ENCODE measurements around the gene MYNN.

MYNN gene

GRCh38 chr3:169809230-169809795 is 36.1 kb downstream of the MYNN start:
- Histone ChIP-seq H3K4me3 (ENCODE audit: low read depth, low read length) (no peak overlapping the region), H3K36me3 (ENCODE audit: control insufficient read depth in 2 of 2, insufficient read depth in 1 of 2, low read length in 2 of 2) (peaks cover 0 to 11% of the 10 kb centered on the region in 2 experiments; a peak in 2 of 3 replicates), H3K27ac (ENCODE audit: extremely low read depth, low read depth, low read length) (no peak overlapping the region), H3K4me1 (ENCODE audit: control insufficient read depth, insufficient read depth, low read length) (no peaks in the 10 kb centered on the region), H3K9me3 (ENCODE audit: control insufficient read depth, insufficient read depth, low read depth, low read length) (no peaks in the 10 kb centered on the region)
- no peak for TF ChIP-seq KLF7 (tag by site-specific recombination; IDR thresholded peaks at IDR 0.05; ENCODE audit: borderline replicate concordance)
- TF ChIP-seq ZNF248 (tag by site-specific recombination; IDR thresholded peaks at IDR 0.05), result no peak
- no peak for TF ChIP-seq OVOL3 (tag by site-specific recombination; IDR thresholded peaks at IDR 0.05)
- no peak for TF ChIP-seq ZNF629 (tag by site-specific recombination; IDR thresholded peaks at IDR 0.05)
- TF ChIP-seq ZNF768 (tag by site-specific recombination; IDR thresholded peaks at IDR 0.05), result no peak
- no peak for TF ChIP-seq ZNF76 (tag by site-specific recombination; IDR thresholded peaks at IDR 0.05; ENCODE audit: borderline replicate concordance, low read depth)
- TF ChIP-seq ZNF423 (tag by site-specific recombination; IDR thresholded peaks at IDR 0.05), result no peak
- TF ChIP-seq ZNF777 (tag by site-specific recombination; IDR thresholded peaks at IDR 0.05; ENCODE audit: borderline replicate concordance), result no peak
- CTCF ChIA-PET, result interaction anchor here (0.6 kb wide), 1 partner anchor 245 kb away, joined by 4 read pairs; no protein-coding TSS in a partner anchor
- POLR2A ChIA-PET, result no interaction called here

- Histone ChIP-seq H3K36me3 (ENCODE audit: control insufficient read depth in 2 of 2, insufficient read depth in 1 of 2, low read length in 2 of 2) (peaks cover 0 to 4% of the 10 kb centered on the region in 2 experiments; a peak in 1 of 3 replicates), H3K4me3 (ENCODE audit: low read depth, low read length) (peak overlapping the region; percentile 61), H3K9me3 (ENCODE audit: control insufficient read depth, insufficient read depth, low read depth, low read length) (no peaks in the 10 kb centered on the region), H3K27ac (ENCODE audit: extremely low read depth, low read depth, low read length) (peak overlapping the region; percentile 80), H3K4me1 (ENCODE audit: control insufficient read depth, insufficient read depth, low read length) (no peaks in the 10 kb centered on the region)
- ChIA-PET CTCF (interaction anchor here (0.6 to 0.7 kb wide), 3 partner anchors 15 to 602 kb away, joined by 3 read pairs; no protein-coding TSS in a partner anchor), POLR2A (interaction anchor here (0.6 to 1.6 kb wide), 5 partner anchors 13 to 368 kb away, joined by 4 to 6 read pairs (median 4); partner anchors contain the start of genes ACTRT3 and MYNN)
- TF ChIP-seq HOXA7 (CRISPR knock-in tag; IDR thresholded peaks at IDR 0.05; ENCODE audit: borderline replicate concordance) (no peak), PATZ1 (tag by site-specific recombination; IDR thresholded peaks at IDR 0.05) (peak; percentile 95), ZNF423 (tag by site-specific recombination; IDR thresholded peaks at IDR 0.05) (0 out of 2 replicates have a peak, but pooled peaks have one; percentile 38), ZBTB10 (tag by site-specific recombination; IDR thresholded peaks at IDR 0.05) (peak; percentile 92), GLI2 (tag by site-specific recombination; IDR thresholded peaks at IDR 0.05; ENCODE audit: borderline replicate concordance, low read depth) (no peak), ZNF214 (tag by site-specific recombination; IDR thresholded peaks at IDR 0.05; ENCODE audit: borderline replicate concordance) (no peak), ZBTB48 (tag by site-specific recombination; IDR thresholded peaks at IDR 0.05) (no peak), ZNF837 (tag by site-specific recombination; IDR thresholded peaks at IDR 0.05) (no peak), EGR2 (tag by site-specific recombination; IDR thresholded peaks at IDR 0.05; ENCODE audit: low read depth) (no peak), ZNF777 (tag by site-specific recombination; IDR thresholded peaks at IDR 0.05; ENCODE audit: borderline replicate concordance) (peak; percentile 72; the same call in 1 of the 2 replicates), ZNF792 (tag by site-specific recombination; IDR thresholded peaks at IDR 0.05) (no peak), ZNF335 (tag by site-specific recombination; conservative IDR thresholded peaks at IDR 0.05) (peak; percentile 43), SP2 (tag by site-specific recombination; IDR thresholded peaks at IDR 0.05) (peak; percentile 43), ZNF24 (tag by site-specific recombination; IDR thresholded peaks at IDR 0.05) (0 out of 2 replicates have a peak, but pooled peaks have one; percentile 16), ZNF558 (tag by site-specific recombination; IDR thresholded peaks at IDR 0.05) (no peak), KLF8 (tag by site-specific recombination; IDR thresholded peaks at IDR 0.05) (no peak), ZNF701 (tag by site-specific recombination; IDR thresholded peaks at IDR 0.05) (no peak), ZNF514 (tag by site-specific recombination; IDR thresholded peaks at IDR 0.05) (no peak), ZNF510 (tag by site-specific recombination; IDR thresholded peaks at IDR 0.05; ENCODE audit: insufficient replicate concordance) (no peak), ZNF175 (tag by site-specific recombination; IDR thresholded peaks at IDR 0.05) (no peak), ZNF600 (tag by site-specific recombination; IDR thresholded peaks at IDR 0.05) (peak; percentile 97), ZBTB17 (tag by site-specific recombination; IDR thresholded peaks at IDR 0.05) (peak; percentile 89), ZBTB20 (tag by site-specific recombination; IDR thresholded peaks at IDR 0.05) (peak; percentile 53)
Observed at GRCh38 chr3:169811631-169812331, 38.6 kb downstream of the MYNN start.
